ENCODE results near the gene PDE7B.

Gene PDE7B

GRCh38 chr6:135901774-135902524, 50.4 kb downstream of the PDE7B start:
- H3K4me3 ChIP-seq (ENCODE audit: low read depth in 1 of 2, low read length in 2 of 2), result peak overlapping the region in 1 of 2 donors; percentile 42
- no peaks in the 10 kb centered on the region for H3K9me3 ChIP-seq (ENCODE audit: control insufficient read depth in 1 of 2, low read length in 2 of 2)
- peak overlapping the region; percentile 15 for H3K27ac ChIP-seq (ENCODE audit: low read depth, low read length)

GRCh38 chr6:135902756-135903331, 51.3 kb downstream of the PDE7B start:
- Histone ChIP-seq H3K27ac (ENCODE audit: low read depth, low read length) (no peak overlapping the region), H3K9ac (ENCODE audit: low read depth in 1 of 2, low read length in 2 of 2) (no peak overlapping the region), H3K27me3 (ENCODE audit: control insufficient read depth in 1 of 2, insufficient read depth in 2 of 2, low read length in 2 of 2) (no peaks in the 10 kb centered on the region), H3K4me3 (ENCODE audit: low read depth in 1 of 2, low read length in 2 of 2) (peak overlapping the region in 1 of 2 donors; percentile 12), H3K4me1 (ENCODE audit: control insufficient read depth in 1 of 2, insufficient read depth in 2 of 2, low read length in 2 of 2) (peaks cover 39 to 42% of the 10 kb centered on the region in 2 donors), H3K36me3 (ENCODE audit: control insufficient read depth in 1 of 2, insufficient read depth in 2 of 2, low read length in 2 of 2) (no peaks in the 10 kb centered on the region), H3K9me3 (ENCODE audit: control insufficient read depth in 1 of 2, low read length in 2 of 2) (no peaks in the 10 kb centered on the region)

More at GRCh38 chr6:135901774-135902524, 50.4 kb downstream of the PDE7B start:
- no peaks in the 10 kb centered on the region for H3K36me3 ChIP-seq (ENCODE audit: control insufficient read depth in 1 of 2, insufficient read depth in 2 of 2, low read length in 2 of 2)
- H3K4me1 ChIP-seq (ENCODE audit: control insufficient read depth in 1 of 2, insufficient read depth in 2 of 2, low read length in 2 of 2), result peaks cover 36 to 39% of the 10 kb centered on the region in 2 donors
- H3K27me3 ChIP-seq (ENCODE audit: control insufficient read depth in 1 of 2, insufficient read depth in 2 of 2, low read length in 2 of 2), result no peaks in the 10 kb centered on the region
- no peak overlapping the region for H3K9ac ChIP-seq (ENCODE audit: low read depth in 1 of 2, low read length in 2 of 2)

- H3K9me3 ChIP-seq (ENCODE audit: control insufficient read depth in 1 of 2, low read length in 2 of 2), result no peaks in the 10 kb centered on the region
- H3K4me1 ChIP-seq (ENCODE audit: control insufficient read depth in 1 of 2, insufficient read depth in 2 of 2, low read length in 2 of 2), result peaks cover 42 to 43% of the 10 kb centered on the region in 2 donors
- H3K36me3 ChIP-seq (ENCODE audit: control insufficient read depth in 1 of 2, insufficient read depth in 2 of 2, low read length in 2 of 2), result no peaks in the 10 kb centered on the region
- no peak overlapping the region for H3K4me3 ChIP-seq (ENCODE audit: low read depth in 1 of 2, low read length in 2 of 2)
- H3K27me3 ChIP-seq (ENCODE audit: control insufficient read depth in 1 of 2, insufficient read depth in 2 of 2, low read length in 2 of 2), result no peaks in the 10 kb centered on the region
- H3K27ac ChIP-seq (ENCODE audit: low read depth, low read length), result no peak overlapping the region
- H3K9ac ChIP-seq (ENCODE audit: low read depth in 1 of 2, low read length in 2 of 2), result no peak overlapping the region
These were observed 53.2 kb downstream of the PDE7B start for GRCh38 chr6:135904666-135905065.

GRCh38 chr6:135905604-135906300, 54.3 kb downstream of the PDE7B start:
- Histone ChIP-seq H3K4me1 (ENCODE audit: control insufficient read depth in 1 of 2, insufficient read depth in 2 of 2, low read length in 2 of 2) (peaks cover 42 to 47% of the 10 kb centered on the region in 2 donors), H3K36me3 (ENCODE audit: control insufficient read depth in 1 of 2, insufficient read depth in 2 of 2, low read length in 2 of 2) (no peaks in the 10 kb centered on the region), H3K27me3 (ENCODE audit: control insufficient read depth in 1 of 2, insufficient read depth in 2 of 2, low read length in 2 of 2) (no peaks in the 10 kb centered on the region), H3K4me3 (ENCODE audit: low read depth in 1 of 2, low read length in 2 of 2) (no peak overlapping the region), H3K9me3 (ENCODE audit: control insufficient read depth in 1 of 2, low read length in 2 of 2) (no peaks in the 10 kb centered on the region), H3K9ac (ENCODE audit: low read depth in 1 of 2, low read length in 2 of 2) (no peak overlapping the region), H3K27ac (ENCODE audit: low read depth, low read length) (no peak overlapping the region)

- Histone ChIP-seq H3K4me3 (ENCODE audit: low read depth in 1 of 2, low read length in 2 of 2) (no peak overlapping the region), H3K27ac (ENCODE audit: low read depth, low read length) (no peak overlapping the region), H3K9ac (ENCODE audit: low read depth in 1 of 2, low read length in 2 of 2) (no peak overlapping the region), H3K36me3 (ENCODE audit: control insufficient read depth in 1 of 2, insufficient read depth in 2 of 2, low read length in 2 of 2) (no peaks in the 10 kb centered on the region), H3K9me3 (ENCODE audit: control insufficient read depth in 1 of 2, low read length in 2 of 2) (no peaks in the 10 kb centered on the region), H3K27me3 (ENCODE audit: control insufficient read depth in 1 of 2, insufficient read depth in 2 of 2, low read length in 2 of 2) (no peaks in the 10 kb centered on the region), H3K4me1 (ENCODE audit: control insufficient read depth in 1 of 2, insufficient read depth in 2 of 2, low read length in 2 of 2) (peaks cover 40 to 43% of the 10 kb centered on the region in 2 donors)
These were observed 55.0 kb downstream of the PDE7B start for GRCh38 chr6:135906542-135906941.

- Histone ChIP-seq H3K4me3 (ENCODE audit: low read depth in 1 of 2, low read length in 2 of 2) (no peak overlapping the region), H3K27ac (ENCODE audit: low read depth, low read length) (no peak overlapping the region), H3K36me3 (ENCODE audit: control insufficient read depth in 1 of 2, insufficient read depth in 2 of 2, low read length in 2 of 2) (no peaks in the 10 kb centered on the region)
These were observed 55.5 kb downstream of the PDE7B start for GRCh38 chr6:135906972-135907465.

GRCh38 chr6:135909737-135910387, 58.4 kb downstream of the PDE7B start:
- H3K27me3 ChIP-seq (ENCODE audit: control insufficient read depth in 1 of 2, insufficient read depth in 2 of 2, low read length in 2 of 2), result no peaks in the 10 kb centered on the region
- no peak overlapping the region for H3K4me3 ChIP-seq (ENCODE audit: low read depth in 1 of 2, low read length in 2 of 2)
- no peaks in the 10 kb centered on the region for H3K9me3 ChIP-seq (ENCODE audit: control insufficient read depth in 1 of 2, low read length in 2 of 2)
- H3K27ac ChIP-seq (ENCODE audit: low read depth, low read length), result no peak overlapping the region
- H3K9ac ChIP-seq (ENCODE audit: low read depth in 1 of 2, low read length in 2 of 2), result no peak overlapping the region
- H3K36me3 ChIP-seq (ENCODE audit: control insufficient read depth in 1 of 2, insufficient read depth in 2 of 2, low read length in 2 of 2), result no peaks in the 10 kb centered on the region
- peaks cover 8 to 14% of the 10 kb centered on the region in 2 donors for H3K4me1 ChIP-seq (ENCODE audit: control insufficient read depth in 1 of 2, insufficient read depth in 2 of 2, low read length in 2 of 2)

More at GRCh38 chr6:135906972-135907465, 55.5 kb downstream of the PDE7B start:
- Histone ChIP-seq H3K9ac (ENCODE audit: low read depth in 1 of 2, low read length in 2 of 2) (no peak overlapping the region), H3K9me3 (ENCODE audit: control insufficient read depth in 1 of 2, low read length in 2 of 2) (no peaks in the 10 kb centered on the region), H3K27me3 (ENCODE audit: control insufficient read depth in 1 of 2, insufficient read depth in 2 of 2, low read length in 2 of 2) (no peaks in the 10 kb centered on the region), H3K4me1 (ENCODE audit: control insufficient read depth in 1 of 2, insufficient read depth in 2 of 2, low read length in 2 of 2) (peaks cover 35 to 39% of the 10 kb centered on the region in 2 donors)

GRCh38 chr6:135910790-135911618, 59.5 kb downstream of the PDE7B start:
- no peaks in the 10 kb centered on the region for H3K36me3 ChIP-seq (ENCODE audit: control insufficient read depth in 1 of 2, insufficient read depth in 2 of 2, low read length in 2 of 2)
- H3K27ac ChIP-seq (ENCODE audit: low read depth, low read length), result no peak overlapping the region
- H3K9ac ChIP-seq (ENCODE audit: low read depth in 1 of 2, low read length in 2 of 2), result no peak overlapping the region
- H3K9me3 ChIP-seq (ENCODE audit: control insufficient read depth in 1 of 2, low read length in 2 of 2), result no peaks in the 10 kb centered on the region
- no peak overlapping the region for H3K4me3 ChIP-seq (ENCODE audit: low read depth in 1 of 2, low read length in 2 of 2)
- no peaks in the 10 kb centered on the region for H3K27me3 ChIP-seq (ENCODE audit: control insufficient read depth in 1 of 2, insufficient read depth in 2 of 2, low read length in 2 of 2)
- H3K4me1 ChIP-seq (ENCODE audit: control insufficient read depth in 1 of 2, insufficient read depth in 2 of 2, low read length in 2 of 2), result peaks cover 5 to 13% of the 10 kb centered on the region in 2 donors

GRCh38 chr6:135913785-135914184, 62.3 kb downstream of the PDE7B start:
- H3K4me1 ChIP-seq (ENCODE audit: control insufficient read depth in 1 of 2, insufficient read depth in 2 of 2, low read length in 2 of 2), result peaks cover 0 to 4% of the 10 kb centered on the region in 2 donors
- H3K4me3 ChIP-seq (ENCODE audit: low read depth in 1 of 2, low read length in 2 of 2), result no peak overlapping the region
- H3K36me3 ChIP-seq (ENCODE audit: control insufficient read depth in 1 of 2, insufficient read depth in 2 of 2, low read length in 2 of 2), result no peaks in the 10 kb centered on the region
- H3K9me3 ChIP-seq (ENCODE audit: control insufficient read depth in 1 of 2, low read length in 2 of 2), result no peaks in the 10 kb centered on the region
- H3K27me3 ChIP-seq (ENCODE audit: control insufficient read depth in 1 of 2, insufficient read depth in 2 of 2, low read length in 2 of 2), result no peaks in the 10 kb centered on the region
- H3K27ac ChIP-seq (ENCODE audit: low read depth, low read length), result no peak overlapping the region
- H3K9ac ChIP-seq (ENCODE audit: low read depth in 1 of 2, low read length in 2 of 2), result no peak overlapping the region

All from duodenal mucosa (tissue), 2 donors.